Ishikawa (cell line): ENCODE measurements around the gene COL18A1.

Experiments used
- CEBPB ChIP-seq: IDR thresholded peaks from 2 replicates; pipeline ENCODE4 v1.6.1; 2012
- CREB1 ChIP-seq: IDR thresholded peaks from 2 replicates; pipeline ENCODE4 v1.6.1; 2012; ENCODE audit warnings: low read depth
- EGR1 ChIP-seq: IDR thresholded peaks from 2 replicates; pipeline ENCODE4 v1.6.1; 2012
- EP300 ChIP-seq: IDR thresholded peaks from 2 replicates; pipeline ENCODE4 v1.6.1; 2012; ENCODE audit warnings: borderline replicate concordance
- FOXM1 ChIP-seq: IDR thresholded peaks from 2 replicates; pipeline ENCODE4 v1.6.1; 2012; ENCODE audit warnings: low read depth, borderline replicate concordance
- NFIC ChIP-seq: IDR thresholded peaks from 2 replicates; pipeline ENCODE4 v1.6.1; 2012
- RAD21 ChIP-seq: IDR thresholded peaks from 2 replicates; pipeline ENCODE4 v1.6.1; 2012; ENCODE audit warnings: low read depth
- REST ChIP-seq: IDR thresholded peaks from 2 replicates; pipeline ENCODE4 v1.6.1; 2012; ENCODE audit warnings: low read depth, mild to moderate bottlenecking
- TAF1 ChIP-seq: IDR thresholded peaks from 2 replicates; pipeline ENCODE4 v1.6.1; 2012; ENCODE audit warnings: low read depth, mild to moderate bottlenecking
- TCF12 ChIP-seq: IDR thresholded peaks from 2 replicates; pipeline ENCODE4 v1.6.1; 2012; ENCODE audit warnings: low read depth
- TEAD4 ChIP-seq: IDR thresholded peaks from 2 replicates; pipeline ENCODE4 v1.6.1; 2012
- YY1 ChIP-seq: IDR thresholded peaks from 2 replicates; pipeline ENCODE4 v1.6.1; 2012; ENCODE audit warnings: low read depth
- ZBTB7A ChIP-seq: IDR thresholded peaks from 2 replicates; pipeline ENCODE4 v1.6.1; 2012; ENCODE audit warnings: low read depth
- TF ChIP-seq, protein P1 (sequence below): IDR thresholded peaks from 2 replicates; pipeline ENCODE4 v1.6.1; 2012
- TF ChIP-seq, protein P2 (sequence below): IDR thresholded peaks from 2 replicates; pipeline ENCODE4 v1.6.1; 2012

The COL18A1 gene

DNA sequence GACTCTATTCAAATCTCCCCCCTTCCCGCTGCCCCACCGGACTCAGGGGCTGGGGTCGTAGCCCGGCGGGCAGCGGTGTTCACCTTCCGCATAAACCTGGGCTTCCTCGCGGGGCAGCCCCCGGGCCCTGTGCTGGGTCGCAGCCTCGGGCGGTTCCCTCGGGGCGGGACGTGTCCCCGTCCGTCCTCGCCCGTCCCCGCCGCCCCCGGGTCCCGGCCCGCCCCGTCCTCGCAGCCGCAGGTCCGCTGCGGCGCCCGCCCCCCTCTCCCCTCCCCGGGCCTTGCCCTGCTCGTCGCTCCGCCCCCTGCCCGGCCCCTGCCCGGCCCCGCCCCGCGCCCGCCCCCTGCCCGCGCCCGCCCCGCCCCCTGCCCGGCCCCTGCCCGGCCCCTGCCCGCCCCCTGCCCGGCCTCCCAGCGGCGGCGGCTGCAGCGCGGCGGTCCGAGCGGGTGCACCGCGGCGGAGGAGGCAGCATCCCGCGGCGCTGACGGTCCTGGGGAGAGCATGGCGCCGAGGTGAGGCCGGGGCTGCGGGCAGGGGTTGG is at the start of gene COL18A1:
Gene COL18A1, plus strand, starts transcription at position 436 of the 541 bp plus-strand sequence. Its CDS starts 66 bp downstream, at position 502.
- no peak for TF ChIP-seq EP300
- TF ChIP-seq FOXM1 = no peak
- no peak for TF ChIP-seq TEAD4
- no peak for TF ChIP-seq EGR1
- TF ChIP-seq RAD21 = no peak
- TF ChIP-seq CEBPB = no peak
- TF ChIP-seq, protein P1, sequence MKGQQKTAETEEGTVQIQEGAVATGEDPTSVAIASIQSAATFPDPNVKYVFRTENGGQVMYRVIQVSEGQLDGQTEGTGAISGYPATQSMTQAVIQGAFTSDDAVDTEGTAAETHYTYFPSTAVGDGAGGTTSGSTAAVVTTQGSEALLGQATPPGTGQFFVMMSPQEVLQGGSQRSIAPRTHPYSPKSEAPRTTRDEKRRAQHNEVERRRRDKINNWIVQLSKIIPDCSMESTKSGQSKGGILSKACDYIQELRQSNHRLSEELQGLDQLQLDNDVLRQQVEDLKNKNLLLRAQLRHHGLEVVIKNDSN = no peak
- TF ChIP-seq NFIC = no peak
- no peak for TF ChIP-seq ZBTB7A
- TF ChIP-seq TAF1 = 0 out of 2 replicates have a peak, but pooled peaks have one; percentile 6
- peak; percentile 44; the same call in 1 of the 2 replicates for TF ChIP-seq YY1
- TF ChIP-seq, protein P2, sequence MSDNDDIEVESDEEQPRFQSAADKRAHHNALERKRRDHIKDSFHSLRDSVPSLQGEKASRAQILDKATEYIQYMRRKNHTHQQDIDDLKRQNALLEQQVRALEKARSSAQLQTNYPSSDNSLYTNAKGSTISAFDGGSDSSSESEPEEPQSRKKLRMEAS = no peak
- TF ChIP-seq TCF12 = no peak
- no peak for TF ChIP-seq CREB1
- no peak for TF ChIP-seq REST

DNA sequence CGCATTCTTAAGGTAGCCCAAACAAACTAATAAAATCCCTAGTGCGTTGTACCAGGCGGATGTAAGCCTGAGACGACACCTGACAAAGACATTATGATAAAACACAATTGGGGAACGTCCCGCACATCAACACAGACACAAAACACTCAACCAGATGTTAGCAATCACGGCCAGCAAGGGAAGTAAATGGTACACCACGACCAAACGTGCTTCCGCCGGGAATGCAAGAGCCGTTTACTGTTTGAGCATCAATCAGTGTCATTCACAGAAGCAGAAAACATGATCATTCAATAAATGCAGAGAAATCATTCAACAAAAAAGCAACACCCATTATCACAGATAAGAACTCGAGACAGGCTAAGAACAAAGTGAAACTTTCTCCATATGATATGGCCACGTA is 49.4 kb upstream of the COL18A1 start:
- TF ChIP-seq REST (no peak), RAD21 (no peak), ZBTB7A (no peak)

- no peak for TF ChIP-seq ZBTB7A
- TF ChIP-seq, protein P2 = no peak
- TF ChIP-seq RAD21 = peak; percentile 32; the same call in 1 of the 2 replicates
Measured at GRCh38 chr21:45356251-45356650, 48.7 kb upstream of the COL18A1 start.

- no peak for TF ChIP-seq NFIC
- TF ChIP-seq TCF12 = no peak
- no peak for TF ChIP-seq EP300
- no peak for TF ChIP-seq TAF1
- no peak for TF ChIP-seq FOXM1
Measured at GRCh38 chr21:45356653-45357435, 48.1 kb upstream of the COL18A1 start.

DNA sequence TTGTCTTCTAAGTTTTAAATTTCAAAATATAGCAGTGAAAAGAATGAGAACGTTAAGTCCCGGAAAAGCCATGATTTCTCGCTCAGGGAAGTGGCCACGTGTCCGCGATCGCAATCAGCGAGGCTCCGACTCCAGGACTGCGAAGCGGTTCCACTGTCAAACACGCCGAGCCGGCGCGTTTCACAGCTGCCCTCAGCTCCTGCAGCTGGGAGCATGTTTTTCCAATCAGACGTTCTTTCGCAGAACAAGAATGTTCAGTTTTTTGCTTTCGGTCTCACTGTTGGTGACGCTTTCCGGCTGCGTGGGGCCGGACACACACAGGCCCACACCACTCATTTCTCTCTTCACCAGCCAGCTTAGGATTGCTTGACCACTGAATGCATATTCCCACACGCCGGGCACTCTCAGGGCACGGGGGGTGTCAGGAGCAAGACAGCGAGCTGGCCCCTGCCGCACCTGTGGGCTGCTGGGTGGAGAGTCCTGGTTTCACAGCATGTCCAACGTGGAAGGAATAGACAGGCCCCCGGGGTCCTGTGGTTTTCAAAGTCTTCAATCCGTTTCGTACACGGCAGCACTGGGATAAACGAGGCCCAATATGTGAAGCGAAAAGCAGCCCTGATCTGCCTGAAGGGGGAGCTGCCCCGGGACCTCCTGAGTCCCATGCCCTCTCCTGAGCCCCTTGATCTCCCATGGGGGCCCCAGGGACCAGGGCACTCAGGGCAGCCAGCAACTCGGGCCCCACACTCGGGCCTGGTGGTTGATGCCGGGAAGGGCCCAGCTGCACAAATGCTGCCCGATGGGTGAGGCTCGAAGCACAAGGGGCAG is 47.3 kb upstream of the COL18A1 start:
- TF ChIP-seq, protein P2 = no peak
- TF ChIP-seq YY1 (no peak), CEBPB (no peak), RAD21 (no peak), REST (no peak), EP300 (no peak), FOXM1 (no peak), EGR1 (no peak), CREB1 (no peak), TEAD4 (no peak), NFIC (no peak)
- TF ChIP-seq, protein P1 = no peak
